CD4-positive, alpha-beta T cell (primary cell): ENCODE data around the gene JAK2. TPM values are rescaled to one million over a fixed set of nuclear protein-coding genes. Genes with fewer than 3 reads are reported as not detected.

Source experiments
- ATAC-seq: fragments of 200-7000 bp; cut with Tn5 transposase; one replicate; pipeline ENCODE4 v1.10.0; 2022; ENCODE audit warnings: mild to moderate bottlenecking; ENCODE audit not compliant: poor library complexity
- CTCF ChIA-PET: fragments of 350-600 bp; sonication (Branson Sonifier 250); formaldehyde crosslinking; loops from one replicate; lab custom pipeline; 2021; ENCODE audit warnings: antibody characterized with exemption, inconsistent platforms; lab: Charles Lee
- POLR2A ChIA-PET: fragments of 350-600 bp; sonication (Branson Sonifier 250); formaldehyde crosslinking; loops from one replicate; lab custom pipeline; 2021; ENCODE audit warnings: antibody characterized with exemption, inconsistent platforms; lab: Charles Lee
- DNase-seq, 14 experiments: peaks; one replicate each; pipeline ENCODE4 v3.0.0-alpha.2; 2013 to 2020; ENCODE audit warnings: mixed read lengths in 2 of 14
- H3K27ac ChIP-seq, 2 donors: one replicate each; pipeline versions ENCODE4 v1.5.1 to v1.7.0; 2013; ENCODE audit warnings: low read length in 2 of 2, low read depth in 1 of 2, mild to moderate bottlenecking in 1 of 2
- H3K27me3 ChIP-seq, 2 experiments: 1 replicate in 1 of 2; 2 replicates in 1 of 2; pipeline versions ENCODE4 v1.6.1 to v1.7.0; 2013; ENCODE audit warnings: low read length in 2 of 2, control low read depth in 1 of 2, mild to moderate bottlenecking in 1 of 2, moderate library complexity in 1 of 2; ENCODE audit not compliant: insufficient read depth in 2 of 2, control insufficient read depth in 1 of 2
- H3K36me3 ChIP-seq: one replicate; pipeline ENCODE4 v1.6.1; 2013; ENCODE audit warnings: low read length, control low read depth; ENCODE audit not compliant: insufficient read depth
- H3K4me1 ChIP-seq: one replicate; pipeline ENCODE4 v1.6.1; 2013; ENCODE audit warnings: low read length, control low read depth; ENCODE audit not compliant: insufficient read depth
- H3K4me3 ChIP-seq: one replicate; pipeline ENCODE4 v1.5.1; 2013; ENCODE audit warnings: mild to moderate bottlenecking, low read length, moderate library complexity
- H3K9me3 ChIP-seq, 2 experiments: 1 replicate in 1 of 2; 2 replicates in 1 of 2; pipeline versions ENCODE4 v1.6.1 to v1.7.0; 2013; ENCODE audit warnings: low read length in 2 of 2, mild to moderate bottlenecking in 2 of 2, control low read depth in 1 of 2, moderate library complexity in 1 of 2; ENCODE audit not compliant: control insufficient read depth in 1 of 2, insufficient read depth in 1 of 2
- H3K27ac Mint-ChIP-seq: one replicate; pipeline ENCODE4 v1.8.0; 2020; ENCODE audit warnings: mixed read lengths
- H3K27me3 Mint-ChIP-seq: one replicate; pipeline ENCODE4 v1.8.0; 2021; ENCODE audit warnings: mixed read lengths
- H3K36me3 Mint-ChIP-seq: one replicate; pipeline ENCODE4 v1.8.0; 2021; ENCODE audit warnings: low read depth, mixed read lengths
- H3K4me1 Mint-ChIP-seq: one replicate; pipeline ENCODE4 v1.8.0; 2021; ENCODE audit warnings: low read depth, mixed read lengths
- H3K4me3 Mint-ChIP-seq: one replicate; pipeline ENCODE4 v1.8.0; 2020; ENCODE audit warnings: mild to moderate bottlenecking, mixed read lengths
- H3K9me3 Mint-ChIP-seq: one replicate; pipeline ENCODE4 v1.8.0; 2020; ENCODE audit warnings: mixed read lengths
- intact Hi-C, 2 experiments: fragments of 100-400 bp; cut with DNase I in 1 of 2; cut with micrococcal nuclease in 1 of 2; formaldehyde crosslinking; loops; one replicate each; pipeline versions ENCODE4 v1.15.1 to v1.9.0; 2023 to 2025; cut with DNase I, micrococcal nuclease
- total RNA-seq, 174 experiments: library from RNA in 2 of 174; stranded (reverse) in 2 of 174; gene quantifications; one replicate each; pipeline ENCODE4 v1.2.3 and lab custom pipeline; 2021 to 2026
- TF ChIP-seq, protein P1 (sequence below): fragments of 200-600 bp; IDR thresholded peaks from one replicate; pipeline ENCODE4 v1.8.0; 2022; ENCODE audit warnings: antibody characterized with exemption, mild to moderate bottlenecking

JAK2 gene
- total RNA-seq, 2 experiments from 2014 or later: 7.2 to 7.5 TPM

- Mint-ChIP-seq H3K4me1 (no peaks in the 10 kb centered on the region), H3K9me3 (no peaks in the 10 kb centered on the region), H3K27ac (no peak overlapping the region), H3K36me3 (peaks cover 25% of the 10 kb centered on the region), H3K4me3 (no peak overlapping the region), H3K27me3 (no peaks in the 10 kb centered on the region)
- ChIA-PET POLR2A (no interaction called here), CTCF (no interaction called here)
- TF ChIP-seq, protein P1, sequence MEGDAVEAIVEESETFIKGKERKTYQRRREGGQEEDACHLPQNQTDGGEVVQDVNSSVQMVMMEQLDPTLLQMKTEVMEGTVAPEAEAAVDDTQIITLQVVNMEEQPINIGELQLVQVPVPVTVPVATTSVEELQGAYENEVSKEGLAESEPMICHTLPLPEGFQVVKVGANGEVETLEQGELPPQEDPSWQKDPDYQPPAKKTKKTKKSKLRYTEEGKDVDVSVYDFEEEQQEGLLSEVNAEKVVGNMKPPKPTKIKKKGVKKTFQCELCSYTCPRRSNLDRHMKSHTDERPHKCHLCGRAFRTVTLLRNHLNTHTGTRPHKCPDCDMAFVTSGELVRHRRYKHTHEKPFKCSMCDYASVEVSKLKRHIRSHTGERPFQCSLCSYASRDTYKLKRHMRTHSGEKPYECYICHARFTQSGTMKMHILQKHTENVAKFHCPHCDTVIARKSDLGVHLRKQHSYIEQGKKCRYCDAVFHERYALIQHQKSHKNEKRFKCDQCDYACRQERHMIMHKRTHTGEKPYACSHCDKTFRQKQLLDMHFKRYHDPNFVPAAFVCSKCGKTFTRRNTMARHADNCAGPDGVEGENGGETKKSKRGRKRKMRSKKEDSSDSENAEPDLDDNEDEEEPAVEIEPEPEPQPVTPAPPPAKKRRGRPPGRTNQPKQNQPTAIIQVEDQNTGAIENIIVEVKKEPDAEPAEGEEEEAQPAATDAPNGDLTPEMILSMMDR: no peak
- no peaks in the 10 kb centered on the region for H3K27me3 ChIP-seq
- H3K4me3 ChIP-seq: no peak overlapping the region
- DNase-seq (peak in 1 of 14 experiments; percentile 4), ATAC-seq (no peak)
- H3K36me3 ChIP-seq: peaks cover 18% of the 10 kb centered on the region
- no peak overlapping the region for H3K27ac ChIP-seq
- intact Hi-C loops: no loop called here
- H3K4me1 ChIP-seq: no peaks in the 10 kb centered on the region
- peaks cover 0 to 42% of the 10 kb centered on the region in 2 experiments for H3K9me3 ChIP-seq
These were observed 127.6 kb downstream of the JAK2 start for GRCh38 chr9:5112646-5113045.

- H3K4me1 Mint-ChIP-seq: no peaks in the 10 kb centered on the region
- H3K4me3 Mint-ChIP-seq: no peak overlapping the region
- peaks cover 0 to 42% of the 10 kb centered on the region in 2 experiments for H3K9me3 ChIP-seq
- H3K4me1 ChIP-seq: no peaks in the 10 kb centered on the region
- ChIA-PET POLR2A (no interaction called here), CTCF (no interaction called here)
- no peak for ATAC-seq
- peaks cover 25% of the 10 kb centered on the region for H3K36me3 Mint-ChIP-seq
- peak in 1 of 14 experiments; percentile 6 for DNase-seq
- H3K36me3 ChIP-seq: peaks cover 18% of the 10 kb centered on the region
- no peaks in the 10 kb centered on the region for H3K9me3 Mint-ChIP-seq
- no peak overlapping the region for H3K27ac ChIP-seq
- H3K4me3 ChIP-seq: no peak overlapping the region
- TF ChIP-seq, protein P1: no peak
- no peak overlapping the region for H3K27ac Mint-ChIP-seq
- no peaks in the 10 kb centered on the region for H3K27me3 Mint-ChIP-seq
- H3K27me3 ChIP-seq: no peaks in the 10 kb centered on the region
- intact Hi-C loops: no loop called here
These were observed 128.5 kb downstream of the JAK2 start for GRCh38 chr9:5113523-5113922.

DNA sequence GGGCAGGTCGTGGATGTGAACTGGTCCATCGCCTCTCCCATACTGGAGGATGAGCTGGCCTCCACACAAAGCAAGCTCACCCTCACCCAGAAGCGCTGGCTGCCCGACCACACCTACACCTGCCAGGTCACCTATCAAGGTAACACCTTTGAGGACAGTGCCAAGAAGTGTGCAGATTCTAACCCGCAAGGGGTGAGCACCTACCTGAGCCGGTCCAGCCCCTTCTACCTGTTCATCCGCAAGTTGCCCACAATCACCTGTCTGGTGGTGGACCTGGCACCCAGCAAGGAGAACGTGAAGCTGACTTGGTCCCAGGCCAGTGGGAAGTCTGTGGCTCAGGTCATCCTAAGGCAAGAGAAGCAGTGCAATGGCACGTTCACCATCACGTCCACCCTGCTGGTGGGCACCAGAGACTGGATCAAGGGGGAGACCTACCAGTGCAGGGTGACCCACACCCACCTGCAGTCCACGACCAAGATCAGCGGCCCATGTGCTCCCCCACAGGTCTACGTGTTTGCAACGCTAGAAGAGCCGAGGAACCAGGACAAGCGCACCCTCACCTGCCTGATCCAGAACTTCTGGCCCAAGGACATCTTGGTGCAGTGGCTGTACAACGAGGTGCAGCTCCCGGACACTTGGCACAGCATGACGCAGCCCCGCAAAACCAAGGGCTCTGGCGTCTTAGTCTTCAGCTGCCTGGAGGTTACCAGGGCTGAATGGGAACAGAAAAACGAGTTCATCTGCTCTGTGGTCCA lies 129.1 kb downstream of the JAK2 start:
- Mint-ChIP-seq H3K27ac (no peak overlapping the region), H3K36me3 (peaks cover 25% of the 10 kb centered on the region), H3K27me3 (no peaks in the 10 kb centered on the region)

More for the DNA sequence above, 129.1 kb downstream of the JAK2 start:
- H3K36me3 ChIP-seq: peaks cover 18% of the 10 kb centered on the region
- H3K4me1 ChIP-seq: no peaks in the 10 kb centered on the region
- no peaks in the 10 kb centered on the region for H3K9me3 Mint-ChIP-seq
- H3K9me3 ChIP-seq: peaks cover 0 to 42% of the 10 kb centered on the region in 2 experiments
- H3K27me3 ChIP-seq: no peaks in the 10 kb centered on the region
- CTCF ChIA-PET: no interaction called here
- H3K4me3 ChIP-seq: no peak overlapping the region
- no peak overlapping the region for H3K4me3 Mint-ChIP-seq
- TF ChIP-seq, protein P1: no peak
- POLR2A ChIA-PET: no interaction called here
- no peaks in the 10 kb centered on the region for H3K4me1 Mint-ChIP-seq
- intact Hi-C loops: no loop called here
- DNase-seq (peak in 1 of 14 experiments; percentile 11), ATAC-seq (no peak)
- no peak overlapping the region for H3K27ac ChIP-seq
